ENCODE measurements around the gene PNPLA6.

Gene PNPLA6

DNA sequence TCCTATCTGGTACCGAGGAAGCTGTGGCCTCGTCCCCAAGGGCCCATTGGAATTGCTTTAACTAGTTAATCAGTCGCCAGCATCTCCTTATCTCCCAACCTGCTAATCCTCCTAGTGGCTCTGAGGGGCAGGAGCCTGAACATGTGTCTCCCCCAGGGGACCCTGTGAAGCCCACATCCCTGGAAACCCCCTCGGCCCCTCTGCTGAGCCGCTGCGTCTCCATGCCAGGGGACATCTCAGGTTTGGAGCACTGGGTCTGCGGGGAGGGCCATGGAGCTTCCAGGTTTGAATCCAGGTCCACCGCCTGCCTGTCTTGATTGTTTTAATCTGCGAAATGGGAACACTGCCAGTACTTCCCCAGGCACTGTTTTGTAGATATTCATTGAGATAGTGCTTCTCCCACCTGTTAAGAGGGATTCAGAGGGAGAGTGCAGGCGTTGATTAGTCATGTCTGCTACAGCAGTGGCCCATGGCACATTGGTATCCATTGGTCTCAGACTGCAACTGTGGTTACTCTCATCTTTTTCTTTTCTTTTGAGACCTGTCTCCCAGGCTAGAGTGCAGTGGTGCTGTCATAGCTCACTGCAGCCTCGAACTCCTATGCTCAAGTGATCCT is 6.4 kb downstream of the PNPLA6 start:
- TF ChIP-seq, protein P1, sequence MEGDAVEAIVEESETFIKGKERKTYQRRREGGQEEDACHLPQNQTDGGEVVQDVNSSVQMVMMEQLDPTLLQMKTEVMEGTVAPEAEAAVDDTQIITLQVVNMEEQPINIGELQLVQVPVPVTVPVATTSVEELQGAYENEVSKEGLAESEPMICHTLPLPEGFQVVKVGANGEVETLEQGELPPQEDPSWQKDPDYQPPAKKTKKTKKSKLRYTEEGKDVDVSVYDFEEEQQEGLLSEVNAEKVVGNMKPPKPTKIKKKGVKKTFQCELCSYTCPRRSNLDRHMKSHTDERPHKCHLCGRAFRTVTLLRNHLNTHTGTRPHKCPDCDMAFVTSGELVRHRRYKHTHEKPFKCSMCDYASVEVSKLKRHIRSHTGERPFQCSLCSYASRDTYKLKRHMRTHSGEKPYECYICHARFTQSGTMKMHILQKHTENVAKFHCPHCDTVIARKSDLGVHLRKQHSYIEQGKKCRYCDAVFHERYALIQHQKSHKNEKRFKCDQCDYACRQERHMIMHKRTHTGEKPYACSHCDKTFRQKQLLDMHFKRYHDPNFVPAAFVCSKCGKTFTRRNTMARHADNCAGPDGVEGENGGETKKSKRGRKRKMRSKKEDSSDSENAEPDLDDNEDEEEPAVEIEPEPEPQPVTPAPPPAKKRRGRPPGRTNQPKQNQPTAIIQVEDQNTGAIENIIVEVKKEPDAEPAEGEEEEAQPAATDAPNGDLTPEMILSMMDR (IDR thresholded peaks at IDR 0.05; ENCODE audit: insufficient read depth, missing control alignments): no peak
- no peak for DNase-seq (ENCODE audit: insufficient read length, low spot score)
- FAIRE-seq: no peak

DNA sequence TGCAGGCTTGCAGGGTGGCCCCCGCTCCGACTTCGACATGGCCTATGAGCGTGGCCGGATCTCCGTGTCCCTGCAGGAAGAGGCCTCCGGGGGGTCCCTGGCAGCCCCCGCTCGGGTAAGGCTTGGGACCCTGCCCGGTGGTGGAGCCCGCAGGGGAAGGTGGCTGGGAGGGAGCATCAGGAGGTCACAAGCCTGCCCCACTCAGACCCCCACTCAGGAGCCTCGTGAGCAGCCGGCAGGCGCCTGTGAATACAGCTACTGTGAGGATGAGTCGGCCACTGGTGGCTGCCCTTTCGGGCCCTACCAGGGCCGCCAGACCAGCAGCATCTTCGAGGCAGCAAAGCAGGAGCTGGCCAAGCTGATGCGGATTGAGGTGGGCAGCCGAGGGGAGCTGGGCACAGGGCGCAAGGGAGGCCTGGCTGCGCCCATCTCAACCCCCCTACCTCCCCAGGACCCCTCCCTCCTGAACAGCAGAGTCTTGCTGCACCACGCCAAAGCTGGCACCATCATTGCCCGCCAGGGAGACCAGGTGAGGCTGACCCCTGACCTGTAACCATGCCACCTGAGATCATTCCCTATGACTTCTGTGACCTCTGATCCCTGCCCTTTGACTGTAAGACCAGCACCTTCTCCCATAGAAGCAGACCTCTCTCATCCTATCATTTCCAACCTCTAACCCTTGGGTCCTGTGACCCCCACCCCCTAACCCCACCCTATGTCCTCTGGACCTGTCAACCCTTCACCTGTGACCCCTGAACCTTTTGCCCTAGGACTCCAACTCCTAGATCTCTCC is 7.2 kb downstream of the PNPLA6 start:
- TF ChIP-seq, protein P1 (IDR thresholded peaks at IDR 0.05; ENCODE audit: insufficient read depth, missing control alignments): no peak
- FAIRE-seq (no peak), DNase-seq (ENCODE audit: insufficient read length, low spot score) (no peak)

DNA sequence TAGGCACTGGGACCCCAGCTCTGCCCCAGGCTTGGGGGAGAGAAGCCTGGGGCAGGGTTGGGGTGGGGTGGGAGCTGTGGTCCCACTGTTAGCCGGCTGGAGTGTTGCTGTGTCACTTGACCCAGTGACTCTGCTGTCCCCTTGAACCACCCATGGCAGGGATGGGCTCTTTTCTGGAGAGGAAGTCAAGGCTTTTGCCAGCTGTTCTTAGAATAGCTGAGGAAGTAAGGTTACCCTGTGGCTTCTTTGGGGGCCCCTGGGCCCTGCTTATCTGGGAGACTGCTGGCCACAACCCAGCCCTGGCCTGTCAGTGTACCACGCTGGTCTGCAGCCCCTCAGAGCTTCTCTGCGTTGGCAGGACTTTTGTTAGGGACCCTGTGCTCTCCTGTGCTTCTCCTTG is 9.1 kb downstream of the PNPLA6 start:
- FAIRE-seq (no peak), DNase-seq (ENCODE audit: insufficient read length, low spot score) (no peak)
- TF ChIP-seq, protein P1 (IDR thresholded peaks at IDR 0.05; ENCODE audit: insufficient read depth, missing control alignments): no peak

DNA sequence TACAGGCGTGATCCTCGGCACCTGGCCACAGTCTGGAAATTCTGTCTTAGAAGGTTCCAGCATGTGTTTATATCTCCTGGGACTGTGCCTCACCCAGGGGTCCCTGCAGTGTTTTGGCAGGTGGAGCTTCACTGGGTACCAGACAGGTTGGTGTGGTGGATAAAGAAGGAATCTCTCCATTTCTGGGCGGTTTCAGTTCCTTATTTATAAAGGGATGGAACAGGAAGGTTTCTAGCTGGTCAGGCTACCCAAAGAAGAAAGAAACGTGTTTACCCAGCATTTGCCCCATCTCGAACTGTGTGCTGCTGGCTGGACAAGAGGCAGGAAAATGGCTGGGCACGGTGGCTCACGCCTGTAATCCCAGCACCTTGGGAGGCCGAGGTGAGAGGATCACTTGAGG is 9.8 kb downstream of the PNPLA6 start:
- DNase-seq (ENCODE audit: insufficient read length, low spot score): no peak
- FAIRE-seq: no peak
- TF ChIP-seq, protein P1 (IDR thresholded peaks at IDR 0.05; ENCODE audit: insufficient read depth, missing control alignments): no peak

DNA sequence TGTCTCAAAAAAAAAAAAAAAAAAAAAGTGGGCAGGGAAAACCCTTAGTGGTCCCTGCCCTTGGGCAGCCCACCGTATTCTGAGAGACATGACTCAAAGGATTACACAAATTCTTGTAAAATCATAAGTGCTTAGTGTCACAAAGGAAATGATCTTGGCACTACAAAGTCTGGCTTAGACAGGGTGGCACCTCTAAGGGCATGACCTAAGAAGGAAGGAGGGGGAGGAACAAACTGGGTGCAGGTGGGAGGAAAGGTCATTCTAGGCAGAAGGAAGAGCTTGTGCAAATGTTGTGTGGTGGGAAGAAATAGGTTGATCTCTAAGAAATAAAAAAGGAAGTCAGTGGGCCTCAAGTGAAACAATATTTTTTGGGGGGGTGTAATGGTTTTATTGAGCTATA is 10.4 kb downstream of the PNPLA6 start:
- TF ChIP-seq, protein P1 (IDR thresholded peaks at IDR 0.05; ENCODE audit: insufficient read depth, missing control alignments): no peak
- DNase-seq (ENCODE audit: insufficient read length, low spot score): no peak
- FAIRE-seq: no peak

DNA sequence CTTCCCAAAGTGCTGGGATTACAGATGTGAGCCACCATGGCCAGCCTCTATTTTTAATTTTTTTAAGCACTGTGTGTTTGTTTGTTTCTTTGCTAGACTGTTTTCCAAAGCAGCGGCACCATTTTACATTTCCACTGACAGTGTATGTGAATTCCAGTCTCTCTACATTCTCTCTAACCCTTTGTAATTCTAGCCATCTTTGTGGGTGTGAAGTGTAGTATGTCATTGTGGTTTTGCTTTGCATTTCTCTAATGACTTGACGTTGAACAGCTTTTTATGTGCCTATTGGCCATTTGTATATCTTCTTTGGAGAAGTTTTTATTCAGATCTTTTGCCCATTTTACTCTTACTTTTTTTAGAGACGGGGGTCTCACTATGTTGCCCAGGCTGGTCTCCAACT is 11.6 kb downstream of the PNPLA6 start:
- FAIRE-seq (no peak), DNase-seq (ENCODE audit: insufficient read length, low spot score) (no peak)
- TF ChIP-seq, protein P1 (IDR thresholded peaks at IDR 0.05; ENCODE audit: insufficient read depth, missing control alignments): no peak
